ENCODE data around the gene LPCAT4.
"Not testable (repeated sequence)": the region's sequence is repeated elsewhere in the genome, so short reads cannot be mapped to it uniquely, and the experiment has no call there.

LPCAT4 gene

DNA sequence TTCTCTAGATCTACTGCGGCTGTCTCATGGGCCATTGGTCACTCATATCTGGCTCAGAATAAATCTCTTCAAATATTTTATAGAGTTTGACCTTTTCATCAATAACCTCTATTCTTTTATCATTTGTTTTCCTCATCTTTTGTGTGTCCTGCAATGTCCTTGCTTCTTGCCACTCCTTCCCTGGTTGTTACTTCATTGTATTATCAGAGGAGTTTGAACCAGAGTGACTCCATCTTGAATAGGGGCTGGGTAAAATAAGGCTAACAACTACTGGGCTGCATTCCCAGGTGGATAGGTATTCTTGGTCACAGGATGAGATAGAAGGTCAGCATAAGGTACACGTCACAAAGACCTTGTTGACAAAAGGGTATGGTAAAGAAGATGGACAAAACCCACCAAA is 9.9 kb upstream of the LPCAT4 start:
- WGBS (ENCODE audit: insufficient coverage, insufficient read length), result no CpG with 5 or more reads among the region's 2 CpGs
- H3K27me3 ChIP-seq (ENCODE audit: control insufficient read depth, insufficient read depth, low read length), result no peaks in the 10 kb centered on the region
- H3K9me3 ChIP-seq (ENCODE audit: control insufficient read depth, insufficient read depth, low read length), result no peaks in the 10 kb centered on the region
- no peaks in the 10 kb centered on the region for H3K4me1 ChIP-seq (ENCODE audit: control insufficient read depth, insufficient read depth, low read length)
- no peaks in the 10 kb centered on the region for H3K36me3 ChIP-seq (ENCODE audit: control insufficient read depth, insufficient read depth, low read length)
- DNase-seq (ENCODE audit: low read depth, low spot score), result no peak
- no peak overlapping the region for H3K27ac ChIP-seq (ENCODE audit: low read length)
- no peak overlapping the region for H3K4me3 ChIP-seq (ENCODE audit: low read length)

DNA sequence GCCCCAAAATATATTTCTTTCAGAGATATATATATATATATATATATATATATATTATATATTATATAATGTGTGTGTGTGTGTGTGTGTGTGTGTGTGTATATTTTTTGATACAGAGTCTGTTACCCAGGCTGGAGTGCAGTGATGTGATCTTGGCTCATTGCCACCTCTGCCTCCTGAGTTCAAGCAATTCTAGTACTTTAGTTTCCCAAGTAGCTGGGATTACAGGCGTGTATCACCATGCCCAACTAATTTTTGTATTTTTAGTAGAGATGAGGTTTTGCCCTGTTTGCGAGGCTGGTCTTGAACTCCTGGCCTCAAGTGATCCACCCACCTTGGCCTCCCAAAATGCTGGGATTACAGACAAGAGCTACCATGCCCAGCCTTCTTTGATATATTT is 8.5 kb upstream of the LPCAT4 start:
- no CpG with 5 or more reads among the region's 2 CpGs for WGBS (ENCODE audit: insufficient coverage, insufficient read length)
- not testable (repeated sequence) for H3K4me3 ChIP-seq (ENCODE audit: low read length); H3K36me3 ChIP-seq (ENCODE audit: control insufficient read depth, insufficient read depth, low read length); H3K27ac ChIP-seq (ENCODE audit: low read length); H3K9me3 ChIP-seq (ENCODE audit: control insufficient read depth, insufficient read depth, low read length); DNase-seq (ENCODE audit: low read depth, low spot score); H3K4me1 ChIP-seq (ENCODE audit: control insufficient read depth, insufficient read depth, low read length); H3K27me3 ChIP-seq (ENCODE audit: control insufficient read depth, insufficient read depth, low read length)

- H3K4me3 ChIP-seq (ENCODE audit: low read length), result no peak overlapping the region
- no peaks in the 10 kb centered on the region for H3K4me1 ChIP-seq (ENCODE audit: control insufficient read depth, insufficient read depth, low read length)
- WGBS (ENCODE audit: insufficient coverage, insufficient read length), result no CpG with 5 or more reads among the region's 2 CpGs
- no peaks in the 10 kb centered on the region for H3K36me3 ChIP-seq (ENCODE audit: control insufficient read depth, insufficient read depth, low read length)
- H3K27me3 ChIP-seq (ENCODE audit: control insufficient read depth, insufficient read depth, low read length), result no peaks in the 10 kb centered on the region
- no peaks in the 10 kb centered on the region for H3K9me3 ChIP-seq (ENCODE audit: control insufficient read depth, insufficient read depth, low read length)
- H3K27ac ChIP-seq (ENCODE audit: low read length), result no peak overlapping the region
- DNase-seq (ENCODE audit: low read depth, low spot score), result no peak
These were observed 7.8 kb upstream of the LPCAT4 start for GRCh38 chr15:34374816-34375215.

- Histone ChIP-seq H3K4me3 (ENCODE audit: low read length) (no peak overlapping the region), H3K27me3 (ENCODE audit: control insufficient read depth, insufficient read depth, low read length) (no peaks in the 10 kb centered on the region), H3K27ac (ENCODE audit: low read length) (no peak overlapping the region), H3K36me3 (ENCODE audit: control insufficient read depth, insufficient read depth, low read length) (no peaks in the 10 kb centered on the region), H3K4me1 (ENCODE audit: control insufficient read depth, insufficient read depth, low read length) (no peaks in the 10 kb centered on the region), H3K9me3 (ENCODE audit: control insufficient read depth, insufficient read depth, low read length) (no peaks in the 10 kb centered on the region)
- DNase-seq (ENCODE audit: low read depth, low spot score), result no peak
- WGBS (ENCODE audit: insufficient coverage, insufficient read length), result no CpG with 5 or more reads among the region's 8 CpGs
These were observed 7.0 kb upstream of the LPCAT4 start for GRCh38 chr15:34373951-34374350.

GRCh38 chr15:34370643-34371042 is 3.6 kb upstream of the LPCAT4 start:
- WGBS (ENCODE audit: insufficient coverage, insufficient read length), result no CpG with 5 or more reads among the region's 2 CpGs
- no peak for DNase-seq (ENCODE audit: low read depth, low spot score)
- H3K36me3 ChIP-seq (ENCODE audit: control insufficient read depth, insufficient read depth, low read length), result no peaks in the 10 kb centered on the region
- no peaks in the 10 kb centered on the region for H3K4me1 ChIP-seq (ENCODE audit: control insufficient read depth, insufficient read depth, low read length)
- H3K27me3 ChIP-seq (ENCODE audit: control insufficient read depth, insufficient read depth, low read length), result no peaks in the 10 kb centered on the region
- H3K9me3 ChIP-seq (ENCODE audit: control insufficient read depth, insufficient read depth, low read length), result no peaks in the 10 kb centered on the region
- H3K4me3 ChIP-seq (ENCODE audit: low read length), result no peak overlapping the region
- H3K27ac ChIP-seq (ENCODE audit: low read length), result no peak overlapping the region

GRCh38 chr15:34370129-34370528 is 3.1 kb upstream of the LPCAT4 start:
- WGBS (ENCODE audit: insufficient coverage, insufficient read length), result no CpG with 5 or more reads among the region's 2 CpGs
- H3K27me3 ChIP-seq (ENCODE audit: control insufficient read depth, insufficient read depth, low read length), result no peaks in the 10 kb centered on the region
- no peak overlapping the region for H3K27ac ChIP-seq (ENCODE audit: low read length)
- no peaks in the 10 kb centered on the region for H3K9me3 ChIP-seq (ENCODE audit: control insufficient read depth, insufficient read depth, low read length)
- H3K36me3 ChIP-seq (ENCODE audit: control insufficient read depth, insufficient read depth, low read length), result no peaks in the 10 kb centered on the region
- H3K4me1 ChIP-seq (ENCODE audit: control insufficient read depth, insufficient read depth, low read length), result no peaks in the 10 kb centered on the region
- no peak for DNase-seq (ENCODE audit: low read depth, low spot score)
- no peak overlapping the region for H3K4me3 ChIP-seq (ENCODE audit: low read length)

DNA sequence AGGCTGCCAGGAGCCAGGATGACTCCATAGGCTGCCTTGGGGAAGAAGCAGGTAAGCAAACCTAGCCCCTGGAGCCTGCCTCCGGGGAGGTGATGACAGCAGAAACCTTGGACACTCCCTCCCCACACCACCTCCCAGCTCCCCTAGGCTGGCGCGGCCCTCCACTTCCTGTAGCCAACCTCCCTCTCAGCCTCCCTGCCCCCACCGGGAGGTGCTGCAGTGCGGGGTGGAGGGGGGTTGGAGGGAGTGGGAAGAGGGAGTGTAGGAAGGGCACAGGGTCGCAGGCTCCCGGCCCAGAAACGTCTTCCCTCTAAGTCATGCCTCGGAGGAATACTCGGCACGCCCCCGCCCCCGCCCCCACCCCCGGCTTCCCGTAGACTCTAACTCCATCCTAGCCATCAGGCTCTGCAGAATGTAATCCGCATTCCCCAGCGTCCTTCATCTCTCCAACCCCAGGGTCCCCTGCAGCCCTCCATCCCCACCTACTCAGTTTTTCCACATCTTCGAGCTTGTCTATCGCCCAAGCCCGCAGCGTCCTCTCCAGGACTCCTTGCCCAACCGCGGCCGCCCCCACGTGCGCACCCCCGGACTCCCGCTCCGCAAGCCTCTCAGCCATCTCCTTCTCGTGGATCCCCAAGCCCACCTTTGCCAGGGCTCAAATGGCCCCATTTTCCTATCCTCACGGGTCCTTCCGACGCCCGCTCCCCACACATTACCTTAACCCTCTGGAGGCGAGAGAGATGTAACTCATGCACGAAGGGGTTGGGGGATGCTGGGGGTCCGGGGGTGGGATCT is 528 bp downstream of the LPCAT4 start:
- H3K4me3 ChIP-seq (ENCODE audit: low read length), result peak overlapping the region; percentile 80
- H3K9me3 ChIP-seq (ENCODE audit: control insufficient read depth, insufficient read depth, low read length), result no peaks in the 10 kb centered on the region
- no peaks in the 10 kb centered on the region for H3K27me3 ChIP-seq (ENCODE audit: control insufficient read depth, insufficient read depth, low read length)
- no CpG with 5 or more reads among the region's 37 CpGs for WGBS (ENCODE audit: insufficient coverage, insufficient read length)
- DNase-seq (ENCODE audit: low read depth, low spot score), result no peak
- H3K27ac ChIP-seq (ENCODE audit: low read length), result no peak overlapping the region
- peaks cover 6% of the 10 kb centered on the region; the same call in 1 of the 2 replicates for H3K36me3 ChIP-seq (ENCODE audit: control insufficient read depth, insufficient read depth, low read length)
- peaks cover 2% of the 10 kb centered on the region; the same call in 1 of the 2 replicates for H3K4me1 ChIP-seq (ENCODE audit: control insufficient read depth, insufficient read depth, low read length)

GRCh38 chr15:34365836-34366235 is 1.2 kb downstream of the LPCAT4 start:
- no CpG with 5 or more reads among the region's 5 CpGs for WGBS (ENCODE audit: insufficient coverage, insufficient read length)
- no peaks in the 10 kb centered on the region for H3K9me3 ChIP-seq (ENCODE audit: control insufficient read depth, insufficient read depth, low read length)
- no peaks in the 10 kb centered on the region for H3K27me3 ChIP-seq (ENCODE audit: control insufficient read depth, insufficient read depth, low read length)
- DNase-seq (ENCODE audit: low read depth, low spot score), result no peak
- H3K4me1 ChIP-seq (ENCODE audit: control insufficient read depth, insufficient read depth, low read length), result peaks cover 2% of the 10 kb centered on the region; the same call in 1 of the 2 replicates
- H3K4me3 ChIP-seq (ENCODE audit: low read length), result peak overlapping the region; percentile 80; the same call in 1 of the 2 replicates
- H3K36me3 ChIP-seq (ENCODE audit: control insufficient read depth, insufficient read depth, low read length), result peaks cover 10% of the 10 kb centered on the region; the same call in 1 of the 2 replicates
- H3K27ac ChIP-seq (ENCODE audit: low read length), result no peak overlapping the region

DNA sequence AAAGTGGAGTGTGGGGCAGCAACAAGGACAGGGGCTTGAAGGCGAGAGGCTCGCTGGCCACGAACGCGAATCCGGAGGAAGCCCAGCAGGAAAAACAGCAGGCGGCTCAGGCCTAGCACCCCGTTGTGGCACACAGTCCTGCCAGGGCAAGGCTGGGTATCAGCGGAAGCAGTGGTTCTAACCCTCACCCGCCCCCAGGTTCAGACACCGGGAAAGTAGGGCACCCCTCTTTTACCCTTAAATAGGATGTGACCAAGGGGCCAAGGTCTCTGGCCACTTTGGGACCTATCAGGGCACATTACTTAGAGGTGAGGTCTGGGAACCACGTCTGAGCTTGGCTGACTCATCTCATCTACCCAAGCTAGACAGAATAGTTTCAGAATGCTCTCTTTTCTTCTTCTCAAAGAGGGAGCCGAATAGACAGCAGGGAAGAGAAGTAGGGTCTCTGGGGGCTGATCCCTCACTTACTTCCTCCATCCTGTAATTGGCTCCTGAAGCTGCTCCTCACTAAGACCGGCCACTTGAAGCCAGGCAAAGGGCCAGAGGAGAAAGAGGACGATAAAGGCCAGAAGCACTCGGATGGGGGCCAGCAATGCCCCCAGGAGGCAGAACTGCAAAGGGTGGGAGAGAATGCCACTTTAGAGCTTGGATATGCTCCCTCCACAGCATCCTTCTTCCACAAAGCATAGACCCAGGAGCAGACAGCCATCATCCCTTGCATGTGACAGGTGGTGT is 1.7 kb downstream of the LPCAT4 start:
- Histone ChIP-seq H3K4me1 (ENCODE audit: control insufficient read depth, insufficient read depth, low read length) (peaks cover 2% of the 10 kb centered on the region; the same call in 1 of the 2 replicates), H3K27me3 (ENCODE audit: control insufficient read depth, insufficient read depth, low read length) (no peaks in the 10 kb centered on the region), H3K36me3 (ENCODE audit: control insufficient read depth, insufficient read depth, low read length) (peaks cover 10% of the 10 kb centered on the region; the same call in 1 of the 2 replicates), H3K27ac (ENCODE audit: low read length) (no peak overlapping the region), H3K4me3 (ENCODE audit: low read length) (no peak overlapping the region), H3K9me3 (ENCODE audit: control insufficient read depth, insufficient read depth, low read length) (no peaks in the 10 kb centered on the region)
- no peak for DNase-seq (ENCODE audit: low read depth, low spot score)
- no CpG with 5 or more reads among the region's 16 CpGs for WGBS (ENCODE audit: insufficient coverage, insufficient read length)

DNA sequence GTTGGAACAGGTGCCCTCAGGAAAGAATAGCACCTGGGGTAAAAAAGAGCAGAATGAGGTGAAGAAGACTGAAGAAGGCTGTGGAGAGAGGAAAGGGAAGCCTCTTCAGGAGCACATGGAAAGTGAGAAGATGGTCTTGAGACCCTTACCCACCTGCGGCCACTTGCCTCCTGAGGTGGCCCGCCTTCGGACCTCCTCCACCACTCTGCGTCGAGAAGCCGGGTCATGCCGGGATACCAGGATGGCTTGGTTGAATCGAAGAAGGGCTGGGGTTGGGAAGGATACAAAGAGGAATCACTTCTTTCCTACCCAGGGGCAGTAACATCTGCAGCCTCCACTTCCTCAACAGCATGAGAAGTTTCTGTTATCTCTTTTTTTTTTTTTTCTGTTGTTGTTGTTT is 3.0 kb downstream of the LPCAT4 start:
- Histone ChIP-seq H3K4me3 (ENCODE audit: low read length) (no peak overlapping the region), H3K4me1 (ENCODE audit: control insufficient read depth, insufficient read depth, low read length) (peaks cover 2% of the 10 kb centered on the region; the same call in 1 of the 2 replicates), H3K27me3 (ENCODE audit: control insufficient read depth, insufficient read depth, low read length) (no peaks in the 10 kb centered on the region), H3K9me3 (ENCODE audit: control insufficient read depth, insufficient read depth, low read length) (no peaks in the 10 kb centered on the region), H3K27ac (ENCODE audit: low read length) (no peak overlapping the region), H3K36me3 (ENCODE audit: control insufficient read depth, insufficient read depth, low read length) (peaks cover 15% of the 10 kb centered on the region; the same call in 1 of the 2 replicates)
- WGBS (ENCODE audit: insufficient coverage, insufficient read length), result no CpG with 5 or more reads among the region's 8 CpGs
- DNase-seq (ENCODE audit: low read depth, low spot score), result no peak

Data from iPS DF 6.9 (cell line).